Stimulated activated CD4-positive, alpha-beta T cell treated with anti-CD3 and anti-CD28 coated beads, Interleukin-15, amount 100 ng/mL, for 1 hour (primary cell): ENCODE data around the gene MIPOL1.
"Not testable (repeated sequence)": the region's sequence is repeated elsewhere in the genome, so short reads cannot be mapped to it uniquely, and the experiment has no call there.

Experiments
- DNase-seq, 2 donors: peaks; one replicate each; pipeline ENCODE4 v3.0.0-alpha.2; 2020; ENCODE audit warnings: low read depth in 1 of 2, low spot score in 1 of 2

The MIPOL1 gene

GRCh38 chr14:37230551-37231194 is 32.9 kb downstream of the MIPOL1 start:
- no peak for DNase-seq

DNA sequence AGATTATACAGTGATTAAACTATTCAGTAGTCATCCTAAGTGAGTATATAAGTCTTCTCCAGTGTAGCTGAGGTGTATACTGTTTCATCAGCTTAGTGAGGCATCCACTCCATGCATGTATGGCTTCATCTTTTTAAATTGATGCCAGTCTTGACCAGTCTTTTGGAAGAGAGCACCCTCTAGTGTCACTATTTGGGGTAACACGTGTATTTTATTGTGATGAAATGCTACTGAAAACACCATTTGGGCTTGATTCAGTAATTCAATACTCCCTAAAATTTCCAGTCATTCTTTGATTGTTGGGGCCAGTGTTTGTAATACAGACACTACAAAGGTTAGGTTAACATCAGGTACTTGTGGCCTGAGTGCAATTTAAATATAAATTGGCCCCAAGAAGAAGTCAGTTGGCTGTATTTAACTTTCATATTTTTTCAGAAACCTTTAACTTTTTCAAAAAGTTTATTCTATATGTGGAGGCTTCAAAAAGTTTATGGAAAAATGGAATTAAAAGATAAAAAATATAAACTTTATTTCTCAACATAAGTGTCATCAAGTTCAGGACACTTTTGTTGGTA is 35.3 kb downstream of the MIPOL1 start:
- no peak for DNase-seq

GRCh38 chr14:37234222-37234621 is 36.5 kb downstream of the MIPOL1 start:
- no peak for DNase-seq

- not testable (repeated sequence) for DNase-seq
Measured at GRCh38 chr14:37236044-37236443, 38.3 kb downstream of the MIPOL1 start.

DNA sequence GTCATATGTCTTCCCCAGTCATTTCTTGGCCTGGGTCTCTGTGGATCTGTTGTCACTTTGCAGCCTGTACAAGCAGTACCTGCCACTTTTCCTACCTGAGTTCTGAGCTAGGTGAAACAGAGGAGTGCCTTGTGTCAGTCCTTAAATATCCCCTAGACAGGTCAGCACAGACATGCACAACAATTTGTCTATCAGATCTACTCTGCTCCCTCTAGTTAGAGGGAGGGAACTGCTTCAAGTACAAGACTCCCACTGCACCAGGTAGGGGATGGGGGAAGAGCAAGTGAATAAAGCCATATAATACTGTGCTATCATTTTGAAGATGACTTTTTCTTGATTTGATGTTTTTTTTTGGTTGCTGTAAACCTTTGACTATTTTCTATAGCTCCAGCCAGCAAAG is 39.4 kb downstream of the MIPOL1 start:
- DNase-seq: no peak

DNA sequence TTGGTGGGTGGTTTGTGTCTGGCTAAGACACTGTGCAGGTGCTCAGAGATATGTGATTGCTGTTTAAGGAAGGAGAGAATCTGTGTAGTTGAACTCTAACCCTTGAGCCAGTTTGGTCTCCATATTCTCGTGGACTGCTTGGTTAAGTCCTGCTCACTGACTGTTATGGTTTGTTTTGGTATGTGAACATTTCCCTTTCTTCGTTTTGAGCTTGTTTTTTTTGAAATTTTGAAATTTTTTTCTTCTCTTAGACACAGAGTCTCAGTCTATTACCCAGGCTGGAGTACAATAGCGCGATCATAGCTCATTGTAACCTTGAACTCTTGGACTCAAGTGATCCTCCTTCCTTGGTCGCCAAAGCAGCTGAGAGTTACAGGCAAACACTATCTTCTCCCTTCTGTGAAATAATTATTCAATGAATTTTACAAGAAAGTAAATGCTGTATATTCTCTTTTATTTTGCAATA is 40.0 kb downstream of the MIPOL1 start:
- no peak for DNase-seq

GRCh38 chr14:37241198-37241597 is 43.5 kb downstream of the MIPOL1 start:
- no peak for DNase-seq

DNA sequence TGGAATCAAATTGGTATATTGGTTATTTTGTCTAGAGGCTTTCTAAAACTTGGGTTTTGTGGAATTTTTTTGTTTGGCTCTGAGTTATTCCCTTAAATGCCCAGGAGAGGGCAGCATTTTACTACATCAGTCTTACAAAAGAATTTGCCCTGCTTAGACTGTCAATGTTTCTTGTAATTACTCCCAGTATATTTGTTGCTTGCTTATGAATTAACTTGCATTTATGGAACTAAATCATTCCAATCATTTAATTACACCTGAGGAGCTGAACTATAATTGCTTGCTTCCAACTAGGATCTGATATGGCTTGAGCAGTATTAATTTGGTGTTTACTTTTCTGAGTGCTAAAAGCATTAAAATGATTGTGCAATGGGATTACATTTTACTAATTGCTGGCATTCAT is 48.7 kb downstream of the MIPOL1 start:
- no peak for DNase-seq

- no peak for DNase-seq
Measured at GRCh38 chr14:37247791-37248461, 50.2 kb downstream of the MIPOL1 start.

DNA sequence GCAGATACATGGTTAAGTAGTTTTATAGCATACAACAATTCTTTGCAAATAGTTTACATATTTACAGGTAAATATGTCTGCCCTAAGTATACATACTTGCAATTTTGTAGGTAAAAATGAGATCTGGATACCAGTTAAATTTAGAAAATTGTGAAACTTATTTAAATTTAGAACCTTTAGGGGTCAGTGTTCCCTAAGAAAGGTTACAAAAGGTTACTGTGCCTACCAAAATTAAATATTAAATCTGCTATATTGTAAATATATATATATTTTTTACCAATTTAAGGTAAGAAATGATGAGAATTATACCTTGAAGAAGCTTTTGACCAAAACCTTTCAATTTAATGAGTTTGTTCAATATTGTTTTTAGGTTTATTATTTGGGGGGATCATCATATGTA is 54.0 kb downstream of the MIPOL1 start:
- DNase-seq: no peak

DNA sequence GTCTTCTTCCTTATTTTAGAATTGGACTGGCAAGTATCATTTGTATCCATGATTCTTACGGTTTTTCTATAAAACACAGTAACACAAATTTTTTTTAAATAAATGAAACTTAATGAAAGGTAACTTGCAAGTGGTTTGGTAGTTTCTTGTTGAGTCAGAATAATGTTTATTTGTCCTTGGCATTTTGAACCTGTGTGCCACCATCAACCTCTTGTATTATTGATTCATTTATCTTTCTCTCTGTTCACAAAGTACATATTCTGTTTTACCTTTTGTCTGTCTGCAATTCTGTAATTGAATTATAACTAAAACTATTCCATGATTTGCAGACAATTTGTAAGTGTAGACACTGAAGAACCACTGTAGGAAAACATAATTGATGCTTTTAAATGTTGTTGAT is 54.7 kb downstream of the MIPOL1 start:
- no peak for DNase-seq

GRCh38 chr14:37253905-37254304 is 56.2 kb downstream of the MIPOL1 start:
- no peak for DNase-seq

DNA sequence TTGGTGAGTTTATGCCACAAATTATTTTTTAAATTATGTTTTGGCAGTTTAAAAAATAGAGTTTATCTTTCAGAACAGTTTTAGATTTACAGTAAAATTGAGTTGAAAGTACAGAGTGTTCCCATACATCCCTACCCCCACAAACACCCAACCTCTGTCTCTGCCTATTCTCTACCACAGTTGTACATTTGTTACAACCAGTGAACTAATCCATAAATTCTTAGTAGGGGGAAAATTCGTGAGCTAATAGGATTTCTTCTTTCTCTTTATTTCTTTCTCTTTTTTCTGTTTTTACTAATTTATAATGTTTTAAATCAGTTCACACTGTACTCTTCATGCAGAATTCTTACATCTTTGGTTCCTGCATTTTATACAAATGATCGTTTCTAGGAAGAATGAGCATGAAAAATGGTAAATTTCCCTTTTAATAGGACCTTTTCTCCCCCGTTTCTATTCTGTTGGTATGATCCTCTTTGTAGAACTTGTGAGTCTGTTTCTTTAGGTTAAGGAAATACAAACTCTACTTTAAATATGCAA is 56.7 kb downstream of the MIPOL1 start:
- no peak for DNase-seq

- no peak for DNase-seq
Measured at GRCh38 chr14:37257501-37258070, 59.8 kb downstream of the MIPOL1 start.

DNA sequence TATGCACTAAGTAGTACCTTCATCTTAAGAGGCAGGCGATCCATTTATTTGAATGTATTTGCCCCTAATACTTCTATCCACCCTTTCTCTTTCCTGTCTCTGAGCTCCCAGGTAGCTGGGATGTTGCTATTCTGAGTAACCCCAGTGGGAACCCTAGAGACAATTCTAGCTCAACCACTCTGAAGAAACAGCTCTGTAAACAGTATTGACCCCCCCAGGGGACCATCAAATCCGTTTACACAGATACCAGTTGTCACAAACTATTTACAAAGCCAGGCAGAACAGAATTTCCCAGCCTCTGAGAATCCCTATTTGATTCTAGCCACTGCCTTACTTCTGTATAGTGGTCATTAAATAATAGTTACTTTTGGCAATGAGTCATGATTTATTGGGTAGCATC is 64.9 kb downstream of the MIPOL1 start:
- no peak for DNase-seq

- DNase-seq: no peak
Measured at GRCh38 chr14:37263656-37264236, 66.0 kb downstream of the MIPOL1 start.

DNA sequence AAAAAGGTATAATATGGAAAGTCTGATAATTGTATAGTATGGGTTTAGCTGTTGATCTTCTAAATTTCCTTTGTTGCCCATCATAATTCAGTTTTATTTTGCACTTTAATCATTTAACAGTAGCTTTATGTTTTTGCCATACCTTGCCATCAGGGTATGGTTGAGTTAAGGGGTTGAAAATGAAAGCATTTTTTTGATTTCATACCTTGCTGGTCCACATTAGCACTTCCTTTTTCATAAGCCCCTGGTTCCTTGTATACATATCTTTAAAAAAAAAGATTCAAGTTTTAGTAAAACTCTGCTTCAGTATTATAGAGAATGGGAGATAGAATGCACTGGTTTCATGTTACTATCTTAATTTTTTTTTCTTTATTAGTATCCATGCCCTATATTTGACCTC is 71.1 kb downstream of the MIPOL1 start:
- DNase-seq: no peak

DNA sequence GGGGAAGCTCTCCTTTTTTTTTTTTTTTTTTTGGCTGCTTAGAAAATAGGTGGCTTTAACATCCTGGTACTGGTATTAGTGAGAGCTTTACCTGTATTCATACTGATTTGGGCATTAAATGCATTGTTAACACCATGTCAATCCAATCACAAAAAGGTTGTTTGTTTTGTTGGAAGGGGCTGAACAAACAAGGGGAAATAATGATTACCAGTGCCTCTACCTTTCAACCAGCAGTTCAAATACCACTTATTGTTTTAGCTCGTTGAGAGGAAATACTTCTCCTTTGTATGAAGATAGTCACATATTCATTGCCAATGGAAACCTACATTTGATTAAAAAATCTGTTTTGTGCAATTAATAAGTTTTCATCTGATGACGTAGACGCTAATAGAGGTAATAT is 72.9 kb downstream of the MIPOL1 start:
- no peak for DNase-seq

- no peak for DNase-seq
Measured at GRCh38 chr14:37272569-37272968, 74.8 kb downstream of the MIPOL1 start.

DNA sequence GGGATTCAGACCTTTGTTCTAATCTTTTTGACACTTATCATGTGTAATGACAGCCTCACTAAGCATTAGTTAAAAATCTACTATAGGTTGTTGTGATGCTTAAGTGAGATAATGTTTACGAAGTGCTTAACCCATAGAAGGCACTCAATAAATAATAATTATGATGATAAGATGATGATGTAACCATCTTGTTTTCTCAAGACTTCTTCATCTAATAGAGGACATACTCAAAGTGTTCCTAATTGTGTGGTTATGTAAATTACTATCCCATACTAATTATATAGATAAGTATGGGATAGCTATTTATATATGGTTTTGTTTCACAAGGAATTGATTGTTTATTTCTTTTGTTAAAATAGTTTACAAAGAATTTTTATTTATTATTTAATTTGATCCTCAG is 76.9 kb downstream of the MIPOL1 start:
- DNase-seq: no peak

- DNase-seq: no peak
Measured at GRCh38 chr14:37275963-37276362, 78.2 kb downstream of the MIPOL1 start.
